Measurements from ENCODE around the gene NFIX. TPM values are rescaled to one million over a fixed set of nuclear protein-coding genes. Genes with fewer than 3 reads are reported as not detected.

Gene NFIX
- total and polyA plus RNA-seq, 2 donors (not counting 3 experiments of a cell fraction or from before 2014, with no cell fraction given): 9.8 to 37.7 TPM

- H3K4me3 ChIP-seq (replicated peaks in 1 of 3; ENCODE audit: insufficient read depth in 1 of 3, low read depth in 1 of 3, low read length in 3 of 3): no peak overlapping the region
- no peak overlapping the region for H2AFZ ChIP-seq (ENCODE audit: low read depth, low read length)
- H3K27me3 ChIP-seq (ENCODE audit: control insufficient read depth in 2 of 2, insufficient read depth in 2 of 2, low read length in 2 of 2): no peaks in the 10 kb centered on the region
- no peak for TF ChIP-seq MYC (IDR thresholded peaks at IDR 0.05; ENCODE audit: low read depth, low read length)
- no peak for TF ChIP-seq MAX (IDR thresholded peaks at IDR 0.05; ENCODE audit: insufficient read depth, insufficient read length)
- H3K4me2 ChIP-seq (ENCODE audit: insufficient read depth, low read length): no peak overlapping the region
- no TSS peak for BruUV-seq (replicated peaks)
- H3K9me3 ChIP-seq (replicated peaks; ENCODE audit: control insufficient read depth, insufficient read depth, low read length): no peaks in the 10 kb centered on the region
- H3K79me2 ChIP-seq (ENCODE audit: control insufficient read depth, insufficient read depth, low read length): peaks cover 83% of the 10 kb centered on the region
- no peaks in the 10 kb centered on the region for H3K4me1 ChIP-seq (ENCODE audit: control insufficient read depth, extremely low read depth, insufficient read depth, low read length)
- peaks cover 2% of the 10 kb centered on the region for H4K20me1 ChIP-seq (replicated peaks; ENCODE audit: control insufficient read depth, extremely low read depth, insufficient read depth, low read length)
- dilution Hi-C loops (cut with MboI; ENCODE audit: extremely low pct_ligation_motif_present, low sequenced_read_pairs) (no loop called here), intact Hi-C loops (cut with micrococcal nuclease) (no loop called here)
- no peak overlapping the region for H3K9ac ChIP-seq (replicated peaks; ENCODE audit: extremely low read depth, insufficient read depth, low read length)
- ChIA-PET CTCF (interaction anchor here (0.8 to 1.6 kb wide), 3 partner anchors 10 to 152 kb away, joined by 3 to 5 read pairs (median 4); no protein-coding TSS in a partner anchor), POLR2A (no interaction called here)
- DNase-seq (ENCODE audit: low read depth, low spot score): no peak
- no peak overlapping the region for H3K27ac ChIP-seq (ENCODE audit: insufficient read depth, low read depth, low read length)
- FAIRE-seq: no peak
- peaks cover 0 to 4% of the 10 kb centered on the region in 2 experiments for H3K36me3 ChIP-seq (ENCODE audit: control insufficient read depth in 2 of 2, extremely low read depth in 1 of 2, insufficient read depth in 2 of 2, low read length in 2 of 2)
- H3K9me1 ChIP-seq (replicated peaks; ENCODE audit: control insufficient read depth, extremely low read depth, insufficient read depth, low read length): no peaks in the 10 kb centered on the region
These were observed 134.1 kb downstream of the NFIX start for GRCh38 chr19:13129384-13129783.

GRCh38 chr19:13130886-13131490, 135.7 kb downstream of the NFIX start:
- Histone ChIP-seq H4K20me1 (replicated peaks; ENCODE audit: control insufficient read depth, extremely low read depth, insufficient read depth, low read length) (peaks cover 2% of the 10 kb centered on the region), H3K27me3 (ENCODE audit: control insufficient read depth in 2 of 2, insufficient read depth in 2 of 2, low read length in 2 of 2) (no peaks in the 10 kb centered on the region), H2AFZ (ENCODE audit: low read depth, low read length) (no peak overlapping the region), H3K4me2 (ENCODE audit: insufficient read depth, low read length) (no peak overlapping the region), H3K36me3 (ENCODE audit: control insufficient read depth in 2 of 2, extremely low read depth in 1 of 2, insufficient read depth in 2 of 2, low read length in 2 of 2) (peaks cover 0 to 13% of the 10 kb centered on the region in 2 experiments), H3K9me1 (replicated peaks; ENCODE audit: control insufficient read depth, extremely low read depth, insufficient read depth, low read length) (no peaks in the 10 kb centered on the region), H3K9me3 (replicated peaks; ENCODE audit: control insufficient read depth, insufficient read depth, low read length) (no peaks in the 10 kb centered on the region), H3K27ac (ENCODE audit: insufficient read depth, low read depth, low read length) (no peak overlapping the region), H3K4me3 (replicated peaks in 1 of 3; ENCODE audit: insufficient read depth in 1 of 3, low read depth in 1 of 3, low read length in 3 of 3) (no peak overlapping the region), H3K9ac (replicated peaks; ENCODE audit: extremely low read depth, insufficient read depth, low read length) (no peak overlapping the region), H3K4me1 (ENCODE audit: control insufficient read depth, extremely low read depth, insufficient read depth, low read length) (no peaks in the 10 kb centered on the region), H3K79me2 (ENCODE audit: control insufficient read depth, insufficient read depth, low read length) (peaks cover 77% of the 10 kb centered on the region)
- FAIRE-seq: no peak
- TF ChIP-seq POLR2AphosphoS5 (IDR thresholded peaks at IDR 0.05; ENCODE audit: insufficient read depth, low read depth, low read length) (no peak), POLR2A (IDR thresholded peaks at IDR 0.05; ENCODE audit: low read depth, low read length) (no peak), JUN (IDR thresholded peaks at IDR 0.05; ENCODE audit: borderline replicate concordance, insufficient read depth, insufficient read length, low read depth) (no peak)
- no TSS peak for BruUV-seq (replicated peaks)
- intact Hi-C loops (cut with micrococcal nuclease): no loop called here
- ChIA-PET CTCF (interaction anchor here (0.5 to 1.6 kb wide), 2 partner anchors 14 to 22 kb away, joined by 3 read pairs; no protein-coding TSS in a partner anchor), POLR2A (no interaction called here)
- no peak for DNase-seq (ENCODE audit: low read depth, low spot score)
- dilution Hi-C loops (cut with MboI; ENCODE audit: extremely low pct_ligation_motif_present, low sequenced_read_pairs): no loop called here

All from endothelial cell of umbilical vein (primary cell).